WTC11 (cell line): ENCODE measurements around the gene GLIPR1. TPM values are rescaled to one million over a fixed set of nuclear protein-coding genes. Genes with fewer than 3 reads are reported as not detected.
"Not testable (repeated sequence)": the region's sequence is repeated elsewhere in the genome, so short reads cannot be mapped to it uniquely, and the experiment has no call there.

ENCODE experiments used
- ATAC-seq: fragments of 200-7000 bp; cut with Tn5 transposase; 2 replicates; pipeline ENCODE4 v1.10.0; 2021; ENCODE audit warnings: mild to moderate bottlenecking, moderate library complexity
- CTCF ChIA-PET: fragments of 300-600 bp; sonication (Branson Sonifier 250); formaldehyde crosslinking; loops from one replicate; lab custom pipeline; 2021; ENCODE audit warnings: antibody characterized with exemption; lab: Charles Lee
- POLR2A ChIA-PET: fragments of 350-600 bp; sonication (Branson Sonifier 250); formaldehyde crosslinking; loops from one replicate; lab custom pipeline; 2021; ENCODE audit warnings: antibody characterized with exemption; lab: Charles Lee
- DNase-seq: peaks from one replicate; pipeline ENCODE4 v3.0.0; 2021; ENCODE audit warnings: low spot score
- H3K27ac Mint-ChIP-seq: 2 replicates; pipeline ENCODE4 v1.8.0; 2021; ENCODE audit warnings: mixed read lengths
- H3K27me3 Mint-ChIP-seq: 2 replicates; pipeline ENCODE4 v1.8.0; 2021; ENCODE audit warnings: low read depth, mild to moderate bottlenecking, moderate library complexity, mixed read lengths
- H3K36me3 Mint-ChIP-seq: 2 replicates; pipeline ENCODE4 v1.8.0; 2021; ENCODE audit warnings: mixed read lengths
- H3K4me1 Mint-ChIP-seq: 2 replicates; pipeline ENCODE4 v1.8.0; 2022; ENCODE audit warnings: mixed read lengths
- H3K4me3 Mint-ChIP-seq: 2 replicates; pipeline ENCODE4 v1.8.0; 2021; ENCODE audit warnings: mild to moderate bottlenecking, moderate library complexity, mixed read lengths
- H3K9me3 Mint-ChIP-seq: 2 replicates; pipeline ENCODE4 v1.8.0; 2021; ENCODE audit warnings: mixed read lengths
- ARID4B ChIP-seq: sonication (generic); formaldehyde crosslinking; IDR thresholded peaks from 2 replicates; pipeline ENCODE4 v1.8.0; 2023; ENCODE audit warnings: missing genetic modification reagents, mild to moderate bottlenecking, borderline replicate concordance
- ATF1 ChIP-seq: sonication (generic); formaldehyde crosslinking; IDR thresholded peaks from 2 replicates; pipeline ENCODE4 v1.8.1; 2023; ENCODE audit warnings: mild to moderate bottlenecking, moderate library complexity, missing genetic modification reagents
- ATF2 ChIP-seq: sonication (generic); formaldehyde crosslinking; IDR thresholded peaks from 2 replicates; pipeline ENCODE4 v1.8.1; 2022; ENCODE audit warnings: low read depth, missing genetic modification reagents, borderline replicate concordance
- E2F1 ChIP-seq: sonication (generic); formaldehyde crosslinking; IDR thresholded peaks from 2 replicates; pipeline ENCODE4 v1.8.0; 2022; ENCODE audit warnings: mild to moderate bottlenecking, missing genetic modification reagents
- ELF4 ChIP-seq: sonication (generic); formaldehyde crosslinking; IDR thresholded peaks from 2 replicates; pipeline ENCODE4 v1.8.1; 2022; ENCODE audit warnings: low read depth, mild to moderate bottlenecking, moderate library complexity, missing genetic modification reagents
- GABPB1 ChIP-seq: sonication (generic); formaldehyde crosslinking; IDR thresholded peaks from 2 replicates; pipeline ENCODE4 v1.8.1; 2023; ENCODE audit warnings: mild to moderate bottlenecking, missing genetic modification reagents
- GRHL2 ChIP-seq: fragments of 250-450 bp; sonication (Bioruptor Pico); IDR thresholded peaks from 2 replicates; pipeline ENCODE4 v1.8.0; 2022; ENCODE audit warnings: mild to moderate bottlenecking, moderate library complexity; ENCODE audit not compliant: insufficient replicate concordance, severe bottlenecking
- NR1H2 ChIP-seq: sonication (generic); formaldehyde crosslinking; IDR thresholded peaks from 2 replicates; pipeline ENCODE4 v1.9.0; 2021; ENCODE audit warnings: mild to moderate bottlenecking, moderate library complexity, missing genetic modification reagents
- SMAD4 ChIP-seq: sonication (generic); formaldehyde crosslinking; IDR thresholded peaks from 2 replicates; pipeline ENCODE4 v1.8.0; 2022; ENCODE audit warnings: mild to moderate bottlenecking, missing genetic modification reagents
- TP53 ChIP-seq: sonication (generic); formaldehyde crosslinking; IDR thresholded peaks from 2 replicates; pipeline ENCODE4 v1.8.1; 2023; ENCODE audit warnings: mild to moderate bottlenecking, missing genetic modification reagents
- ZNF416 ChIP-seq: fragments of 250-450 bp; sonication (Bioruptor Pico); IDR thresholded peaks from 2 replicates; pipeline ENCODE4 v1.9.0; 2021; ENCODE audit warnings: mild to moderate bottlenecking, inconsistent platforms
- ZNF512 ChIP-seq: sonication (generic); formaldehyde crosslinking; IDR thresholded peaks from 2 replicates; pipeline ENCODE4 v1.8.1; 2022; ENCODE audit warnings: missing genetic modification reagents, borderline replicate concordance
- total RNA-seq: library from RNA; stranded (reverse); gene quantifications from 3 replicates; pipeline ENCODE4 v1.2.3, GENCODE V29; 2021

Gene GLIPR1
- total RNA-seq, 1 experiment from 2014 or later, result 0.28 TPM

- TF ChIP-seq TP53, result no peak
- TF ChIP-seq NR1H2 (CRISPR knock-in tag), result no peak
- TF ChIP-seq SMAD4, result no peak
- TF ChIP-seq ZNF512 (CRISPR knock-in tag), result no peak
Observed at GRCh38 chr12:75439048-75439447, 41.5 kb upstream of the GLIPR1 start (continued).

- 0 out of 2 replicates have a peak, but pooled peaks cover 9% of the 10 kb centered on the region for H3K4me1 Mint-ChIP-seq
- H3K27ac Mint-ChIP-seq, result no peak overlapping the region
- POLR2A ChIA-PET, result no interaction called here
- no peak for ATAC-seq
- no peaks in the 10 kb centered on the region for H3K27me3 Mint-ChIP-seq
- CTCF ChIA-PET, result no interaction called here
- peaks cover 76% of the 10 kb centered on the region for H3K9me3 Mint-ChIP-seq
- no peak for DNase-seq
- no peak for TF ChIP-seq E2F1
- TF ChIP-seq GABPB1 (CRISPR knock-in tag), result no peak
- no peak for TF ChIP-seq ZNF416 (CRISPR knock-in tag)
- no peak for TF ChIP-seq ARID4B (CRISPR knock-in tag)
- no peak for TF ChIP-seq ELF4
- no peak for TF ChIP-seq GRHL2 (CRISPR knock-in tag)
- no peak for TF ChIP-seq ATF2
- no peak for TF ChIP-seq ATF1 (CRISPR knock-in tag)
- peaks cover 45% of the 10 kb centered on the region for H3K36me3 Mint-ChIP-seq
- H3K4me3 Mint-ChIP-seq, result no peak overlapping the region
Observed at GRCh38 chr12:75439930-75440329, 40.6 kb upstream of the GLIPR1 start.

GRCh38 chr12:75441687-75442449 lies 38.7 kb upstream of the GLIPR1 start:
- H3K4me3 Mint-ChIP-seq, POLR2A ChIA-PET, CTCF ChIA-PET, H3K27ac Mint-ChIP-seq, H3K4me1 Mint-ChIP-seq, ATAC-seq, H3K27me3 Mint-ChIP-seq, DNase-seq: not testable (repeated sequence)
- Mint-ChIP-seq H3K36me3 (peaks cover 29% of the 10 kb centered on the region), H3K9me3 (peaks cover 61% of the 10 kb centered on the region)

- H3K27me3 Mint-ChIP-seq, H3K4me1 Mint-ChIP-seq, CTCF ChIA-PET, DNase-seq, POLR2A ChIA-PET, H3K27ac Mint-ChIP-seq, ATAC-seq, H3K4me3 Mint-ChIP-seq: not testable (repeated sequence)
- peaks cover 55% of the 10 kb centered on the region for H3K9me3 Mint-ChIP-seq
- H3K36me3 Mint-ChIP-seq, result peaks cover 23% of the 10 kb centered on the region
Observed at GRCh38 chr12:75442454-75442853, 38.1 kb upstream of the GLIPR1 start.
